ENCODE results near the gene SRF. TPM values are rescaled to one million over a fixed set of nuclear protein-coding genes. Genes with fewer than 3 reads are reported as not detected.

SRF gene
- total RNA-seq, 2 donors from 2014 or later, result 32.7 to 44.2 TPM

DNA sequence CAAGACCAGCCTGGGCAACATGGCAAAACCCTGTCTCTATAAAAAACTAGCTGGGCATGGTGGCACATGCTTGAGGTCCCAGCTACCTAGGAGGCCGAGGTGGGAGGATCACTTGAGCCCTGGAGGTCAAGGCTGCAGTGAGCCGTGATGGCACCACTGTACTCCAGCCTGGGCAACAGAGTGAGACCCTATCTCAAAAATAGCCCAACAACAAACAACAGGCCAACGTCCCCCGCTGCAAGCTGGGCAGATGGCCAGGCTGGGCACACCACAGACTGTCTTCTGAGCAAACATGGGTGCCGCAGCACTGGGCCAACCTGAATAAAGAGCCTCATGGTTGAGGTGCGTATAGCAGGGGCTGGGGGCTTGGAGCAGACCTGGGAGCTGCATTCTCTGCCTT is 46.6 kb upstream of the SRF start:
- Histone ChIP-seq H3K4me3 (ENCODE audit: low read length) (no peak overlapping the region), H3K36me3 (ENCODE audit: control insufficient read depth, insufficient read depth, low read length) (no peaks in the 10 kb centered on the region), H3K9ac (ENCODE audit: extremely low read depth, low read length, poor library complexity, severe bottlenecking) (no peak overlapping the region), H3K9me3 (ENCODE audit: control insufficient read depth, low read length) (no peaks in the 10 kb centered on the region), H3K27me3 (ENCODE audit: control insufficient read depth, insufficient read depth, low read length, poor library complexity, severe bottlenecking) (no peaks in the 10 kb centered on the region), H3K27ac (ENCODE audit: low read depth, low read length) (peak overlapping the region; percentile 17), H3K4me1 (ENCODE audit: control insufficient read depth, insufficient read depth, low read length) (no peaks in the 10 kb centered on the region)
- H3K36me3 Mint-ChIP-seq (ENCODE audit: low read depth), result no peaks in the 10 kb centered on the region
- peaks cover 33% of the 10 kb centered on the region for H3K4me1 Mint-ChIP-seq
- no peak for TF ChIP-seq CTCF (conservative IDR thresholded peaks at IDR 0.05)
- WGBS, 2 experiments (ENCODE audit: insufficient coverage in 1 of 2, insufficient read length in 1 of 2), result 97 to 100% methylated on average over 4 to 6 of the region's 6 CpGs
- no peak overlapping the region for H3K27ac Mint-ChIP-seq
- H3K4me3 Mint-ChIP-seq, result no peak overlapping the region
- no peaks in the 10 kb centered on the region for H3K27me3 Mint-ChIP-seq (ENCODE audit: insufficient read depth)
- no peak for DNase-seq
- no peaks in the 10 kb centered on the region for H3K9me3 Mint-ChIP-seq

- no peaks in the 10 kb centered on the region for H3K9me3 Mint-ChIP-seq
- DNase-seq, result no peak
- H3K27ac Mint-ChIP-seq, result peak overlapping the region; percentile 79
- H3K9me3 ChIP-seq (ENCODE audit: control insufficient read depth, low read length), result no peaks in the 10 kb centered on the region
- WGBS, 2 experiments (ENCODE audit: insufficient coverage in 1 of 2, insufficient read length in 1 of 2), result 57 to 89% methylated on average over 3 to 6 of the region's 6 CpGs
- no peaks in the 10 kb centered on the region for H3K36me3 Mint-ChIP-seq (ENCODE audit: low read depth)
- TF ChIP-seq CTCF (conservative IDR thresholded peaks at IDR 0.05), result no peak
- no peaks in the 10 kb centered on the region for H3K4me1 ChIP-seq (ENCODE audit: control insufficient read depth, insufficient read depth, low read length)
- H3K27ac ChIP-seq (ENCODE audit: low read depth, low read length), result no peak overlapping the region
- peaks cover under 1% of the 10 kb centered on the region for H3K36me3 ChIP-seq (ENCODE audit: control insufficient read depth, insufficient read depth, low read length)
- H3K27me3 Mint-ChIP-seq (ENCODE audit: insufficient read depth), result no peaks in the 10 kb centered on the region
- H3K27me3 ChIP-seq (ENCODE audit: control insufficient read depth, insufficient read depth, low read length, poor library complexity, severe bottlenecking), result no peaks in the 10 kb centered on the region
- peaks cover 33% of the 10 kb centered on the region for H3K4me1 Mint-ChIP-seq
- no peak overlapping the region for H3K9ac ChIP-seq (ENCODE audit: extremely low read depth, low read length, poor library complexity, severe bottlenecking)
- no peak overlapping the region for H3K4me3 Mint-ChIP-seq
- no peak overlapping the region for H3K4me3 ChIP-seq (ENCODE audit: low read length)
Measured at GRCh38 chr6:43125119-43125518, 46.0 kb upstream of the SRF start.

GRCh38 chr6:43125555-43125954 is 45.5 kb upstream of the SRF start:
- peak overlapping the region; percentile 79 for H3K27ac Mint-ChIP-seq
- Histone ChIP-seq H3K9ac (ENCODE audit: extremely low read depth, low read length, poor library complexity, severe bottlenecking) (no peak overlapping the region), H3K27me3 (ENCODE audit: control insufficient read depth, insufficient read depth, low read length, poor library complexity, severe bottlenecking) (no peaks in the 10 kb centered on the region), H3K9me3 (ENCODE audit: control insufficient read depth, low read length) (no peaks in the 10 kb centered on the region), H3K36me3 (ENCODE audit: control insufficient read depth, insufficient read depth, low read length) (peaks cover 5% of the 10 kb centered on the region), H3K4me1 (ENCODE audit: control insufficient read depth, insufficient read depth, low read length) (no peaks in the 10 kb centered on the region), H3K4me3 (ENCODE audit: low read length) (no peak overlapping the region), H3K27ac (ENCODE audit: low read depth, low read length) (no peak overlapping the region)
- 88 to 100% methylated on average over 1 of the region's 1 CpG for WGBS, 2 experiments (ENCODE audit: insufficient coverage in 1 of 2, insufficient read length in 1 of 2)
- no peaks in the 10 kb centered on the region for H3K27me3 Mint-ChIP-seq (ENCODE audit: insufficient read depth)
- no peak overlapping the region for H3K4me3 Mint-ChIP-seq
- H3K4me1 Mint-ChIP-seq, result peaks cover 31% of the 10 kb centered on the region
- TF ChIP-seq CTCF (conservative IDR thresholded peaks at IDR 0.05), result no peak
- H3K9me3 Mint-ChIP-seq, result no peaks in the 10 kb centered on the region
- peaks cover 3% of the 10 kb centered on the region for H3K36me3 Mint-ChIP-seq (ENCODE audit: low read depth)
- DNase-seq, result no peak

Measured in endodermal cell (in vitro differentiated cells).